ENCODE data around the gene ZFP37. TPM values are rescaled to one million over a fixed set of nuclear protein-coding genes. Genes with fewer than 3 reads are reported as not detected.
"Not testable (repeated sequence)": the region's sequence is repeated elsewhere in the genome, so short reads cannot be mapped to it uniquely, and the experiment has no call there.

Gene ZFP37
- total RNA-seq, result 8.2 to 9.3 TPM (median 8.9 TPM) in 3 replicates

DNA sequence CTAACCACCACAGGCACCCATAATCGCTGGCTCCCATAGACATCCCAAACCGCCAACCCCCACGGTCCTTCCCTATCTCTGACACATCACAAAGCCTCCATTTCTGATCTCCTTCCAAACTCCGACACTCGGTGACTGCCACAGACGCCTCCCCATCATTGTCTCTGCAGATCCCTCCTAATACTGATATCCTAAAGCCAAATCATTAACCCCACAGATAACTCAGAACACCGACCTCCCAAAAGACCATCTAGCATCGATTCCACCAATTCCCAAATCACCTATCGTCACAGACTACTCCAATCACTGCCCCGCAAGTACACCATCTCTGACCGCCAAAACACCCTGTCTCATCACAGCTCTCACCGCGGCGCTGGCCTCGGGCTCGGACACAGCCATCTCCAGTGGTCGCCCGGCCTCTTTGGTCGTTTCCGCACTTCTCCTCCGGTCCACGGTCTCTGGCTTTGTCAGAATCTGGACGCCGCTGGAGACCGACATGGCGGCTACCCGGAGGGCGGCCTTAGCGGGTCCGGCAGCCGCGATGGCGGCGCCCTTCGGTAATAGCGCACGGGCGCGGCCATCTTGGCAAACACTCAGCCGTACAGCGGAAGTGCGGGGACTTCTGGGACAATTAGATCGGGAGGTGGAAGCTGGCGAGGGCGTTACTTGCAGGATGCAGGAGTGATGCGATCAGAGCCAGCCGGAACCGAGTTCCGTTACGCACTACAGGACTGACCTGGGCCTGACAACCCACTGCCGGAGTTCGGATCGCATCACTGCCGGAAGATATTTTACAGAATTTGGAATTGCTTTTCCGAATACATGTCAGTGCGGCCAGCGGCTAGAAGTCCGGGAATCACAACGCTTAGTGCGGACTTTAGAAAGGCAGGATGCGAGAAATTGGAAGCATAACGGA, at the start of gene ZFP37:
Gene ZFP37 (minus strand): TSS at position 534 of the 916 bp plus-strand sequence. CDS start 36 bp downstream, at position 498.
- Mint-ChIP-seq H3K27ac (no peak within 1 kb of the TSS), H3K36me3 (no peaks in the 10 kb centered on the region), H3K27me3 (ENCODE audit: low read depth) (peaks cover 12% of the 10 kb centered on the region), H3K4me3 (no peak within 1 kb of the TSS), H3K9me3 (peaks cover 7% of the 10 kb centered on the region), H3K4me1 (no peaks in the 10 kb centered on the region)
- TF ChIP-seq, protein P1, sequence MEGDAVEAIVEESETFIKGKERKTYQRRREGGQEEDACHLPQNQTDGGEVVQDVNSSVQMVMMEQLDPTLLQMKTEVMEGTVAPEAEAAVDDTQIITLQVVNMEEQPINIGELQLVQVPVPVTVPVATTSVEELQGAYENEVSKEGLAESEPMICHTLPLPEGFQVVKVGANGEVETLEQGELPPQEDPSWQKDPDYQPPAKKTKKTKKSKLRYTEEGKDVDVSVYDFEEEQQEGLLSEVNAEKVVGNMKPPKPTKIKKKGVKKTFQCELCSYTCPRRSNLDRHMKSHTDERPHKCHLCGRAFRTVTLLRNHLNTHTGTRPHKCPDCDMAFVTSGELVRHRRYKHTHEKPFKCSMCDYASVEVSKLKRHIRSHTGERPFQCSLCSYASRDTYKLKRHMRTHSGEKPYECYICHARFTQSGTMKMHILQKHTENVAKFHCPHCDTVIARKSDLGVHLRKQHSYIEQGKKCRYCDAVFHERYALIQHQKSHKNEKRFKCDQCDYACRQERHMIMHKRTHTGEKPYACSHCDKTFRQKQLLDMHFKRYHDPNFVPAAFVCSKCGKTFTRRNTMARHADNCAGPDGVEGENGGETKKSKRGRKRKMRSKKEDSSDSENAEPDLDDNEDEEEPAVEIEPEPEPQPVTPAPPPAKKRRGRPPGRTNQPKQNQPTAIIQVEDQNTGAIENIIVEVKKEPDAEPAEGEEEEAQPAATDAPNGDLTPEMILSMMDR (IDR thresholded peaks at IDR 0.05; ENCODE audit: unreplicated experiment), result no peak
- DNase-seq (ENCODE audit: low spot score in 2 of 2, unreplicated experiment in 2 of 2), result peak; percentile 55 to 86

DNA sequence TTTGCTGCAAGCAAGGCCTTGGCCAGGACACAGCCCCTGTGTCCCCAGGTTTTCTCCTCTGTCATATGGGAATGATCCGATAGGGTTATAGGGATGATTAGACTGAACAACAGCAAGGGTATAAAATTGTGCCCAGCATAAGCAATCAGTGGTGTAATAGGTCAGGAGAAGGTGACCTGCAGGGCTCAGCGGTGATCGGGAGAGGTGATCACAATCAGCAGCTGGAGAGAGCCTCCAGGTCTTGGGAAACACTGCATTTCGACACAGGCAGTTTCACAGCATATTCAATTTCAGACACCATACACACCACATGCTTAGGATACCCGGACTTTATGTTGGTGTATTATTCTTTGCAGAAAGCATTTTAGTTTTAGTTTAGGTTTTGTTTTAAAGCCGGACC, 48.8 kb upstream of the ZFP37 start:
- DNase-seq (ENCODE audit: low spot score in 2 of 2, unreplicated experiment in 2 of 2); H3K27ac Mint-ChIP-seq; H3K9me3 Mint-ChIP-seq; H3K36me3 Mint-ChIP-seq; H3K4me3 Mint-ChIP-seq; H3K4me1 Mint-ChIP-seq: not testable (repeated sequence)
- H3K27me3 Mint-ChIP-seq (ENCODE audit: low read depth), result peaks cover 18% of the 10 kb centered on the region

DNA sequence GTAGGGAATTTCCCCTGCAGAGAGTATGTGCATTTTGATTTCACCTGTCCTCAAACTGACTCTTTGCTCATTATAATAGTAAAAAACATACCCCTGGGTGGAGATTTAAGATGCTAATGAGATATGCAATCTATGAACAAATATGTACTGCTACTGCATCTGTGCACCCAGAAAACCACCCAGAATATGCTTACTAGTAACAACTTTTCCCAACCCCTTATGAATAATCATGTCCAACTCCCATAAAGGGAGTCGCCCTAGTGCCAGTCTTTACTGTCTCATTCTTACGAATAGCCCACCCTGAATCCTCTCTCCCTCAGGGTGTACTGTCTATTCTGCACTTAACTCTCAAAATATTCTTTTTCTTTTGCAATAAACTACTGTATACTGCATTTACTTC, 39.0 kb upstream of the ZFP37 start:
- Mint-ChIP-seq H3K9me3 (peaks cover 12% of the 10 kb centered on the region), H3K4me1 (no peaks in the 10 kb centered on the region), H3K27ac (no peak overlapping the region), H3K27me3 (ENCODE audit: low read depth) (peaks cover 79% of the 10 kb centered on the region), H3K4me3 (no peak overlapping the region), H3K36me3 (no peaks in the 10 kb centered on the region)
- TF ChIP-seq, protein P1 (IDR thresholded peaks at IDR 0.05; ENCODE audit: unreplicated experiment), result no peak
- no peak for DNase-seq (ENCODE audit: low spot score in 2 of 2, unreplicated experiment in 2 of 2)

DNA sequence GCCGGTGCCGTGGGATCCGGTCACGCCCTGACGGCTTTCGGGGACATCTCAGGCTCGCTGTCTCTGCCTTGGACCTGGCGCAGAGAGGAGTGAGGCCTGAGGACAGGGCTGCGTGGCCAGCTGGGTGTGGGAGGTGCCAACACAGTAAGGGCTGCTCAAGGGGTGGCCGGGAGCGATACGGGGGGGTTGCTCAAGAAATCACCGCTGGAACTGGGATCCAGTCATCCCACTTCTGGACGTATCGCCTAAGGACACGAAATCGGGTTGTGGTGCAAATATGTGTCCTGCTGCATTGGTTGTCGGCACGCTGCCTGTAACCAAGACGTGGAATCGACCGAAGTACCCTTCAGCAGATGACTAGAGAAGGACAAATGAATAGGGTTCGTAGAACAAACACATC, 33.4 kb upstream of the ZFP37 start:
- DNase-seq (ENCODE audit: low spot score in 2 of 2, unreplicated experiment in 2 of 2), result not testable (repeated sequence)

DNA sequence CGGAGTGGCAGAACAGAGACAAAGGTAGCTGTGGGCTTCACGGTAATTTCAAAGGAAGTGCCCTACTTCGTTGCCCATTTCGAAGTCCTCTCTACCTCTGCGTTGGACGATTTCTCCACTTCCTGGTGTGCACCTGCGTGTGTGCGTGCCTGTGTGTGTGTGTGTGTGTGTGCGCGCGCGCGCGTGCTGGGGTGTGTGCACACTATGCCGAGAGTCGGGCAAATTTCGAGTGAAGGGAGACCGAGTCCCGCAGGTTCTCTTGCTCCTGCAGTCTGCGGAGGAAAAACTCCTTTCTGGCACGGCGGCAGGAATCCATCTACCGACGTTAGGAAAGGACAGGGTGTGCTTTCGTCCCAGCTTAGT, 32.6 kb upstream of the ZFP37 start:
- H3K4me3 Mint-ChIP-seq, result not testable (repeated sequence)

More for the DNA sequence above, 33.4 kb upstream of the ZFP37 start:
- not testable (repeated sequence) for H3K27ac Mint-ChIP-seq, H3K4me1 Mint-ChIP-seq, H3K36me3 Mint-ChIP-seq, H3K4me3 Mint-ChIP-seq
- Mint-ChIP-seq H3K27me3 (ENCODE audit: low read depth) (peaks cover 41% of the 10 kb centered on the region), H3K9me3 (peaks cover 11% of the 10 kb centered on the region)

DNA sequence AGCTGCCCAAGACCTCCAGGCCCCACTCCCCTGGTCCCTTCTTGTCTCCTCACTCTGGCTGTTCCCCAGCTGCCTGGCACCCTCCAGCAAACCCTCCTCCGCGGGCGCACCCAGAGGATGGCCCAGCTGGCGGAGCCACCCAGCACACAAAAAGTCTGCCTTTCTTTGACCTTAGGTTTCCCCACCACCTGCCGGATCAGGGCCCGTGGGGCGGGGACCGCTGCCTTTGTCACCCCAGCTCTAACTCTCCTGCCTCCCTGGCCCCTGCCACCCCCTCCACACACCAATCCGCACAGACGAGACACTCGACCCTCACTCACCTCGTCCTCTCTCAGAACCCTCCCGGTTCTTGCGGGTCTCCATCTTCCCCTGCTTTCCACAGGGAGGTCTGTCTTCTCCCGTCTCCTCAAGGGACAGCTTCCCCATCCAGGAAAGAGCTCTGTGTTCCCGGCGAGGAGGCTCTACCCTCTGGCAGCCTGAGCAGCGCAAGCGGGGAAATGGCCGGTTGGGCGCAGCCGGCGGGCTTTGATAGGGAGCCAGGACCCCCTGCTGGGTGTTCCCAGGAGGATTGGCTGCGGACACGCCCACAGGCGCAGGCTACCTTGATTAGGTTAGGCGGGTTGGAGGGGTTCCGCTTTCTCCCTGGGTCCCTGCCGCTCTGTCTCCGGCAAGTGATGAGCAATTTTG, 32.1 kb upstream of the ZFP37 start:
- not testable (repeated sequence) for H3K27ac Mint-ChIP-seq; H3K36me3 Mint-ChIP-seq; H3K4me3 Mint-ChIP-seq; H3K4me1 Mint-ChIP-seq; DNase-seq (ENCODE audit: low spot score in 2 of 2, unreplicated experiment in 2 of 2)
- Mint-ChIP-seq H3K27me3 (ENCODE audit: low read depth) (peaks cover 33% of the 10 kb centered on the region), H3K9me3 (peaks cover 11% of the 10 kb centered on the region)

More for the DNA sequence above, 32.6 kb upstream of the ZFP37 start:
- peaks cover 11% of the 10 kb centered on the region for H3K9me3 Mint-ChIP-seq
- peaks cover 36% of the 10 kb centered on the region for H3K27me3 Mint-ChIP-seq (ENCODE audit: low read depth)
- H3K36me3 Mint-ChIP-seq; H3K27ac Mint-ChIP-seq; H3K4me1 Mint-ChIP-seq; DNase-seq (ENCODE audit: low spot score in 2 of 2, unreplicated experiment in 2 of 2): not testable (repeated sequence)

DNA sequence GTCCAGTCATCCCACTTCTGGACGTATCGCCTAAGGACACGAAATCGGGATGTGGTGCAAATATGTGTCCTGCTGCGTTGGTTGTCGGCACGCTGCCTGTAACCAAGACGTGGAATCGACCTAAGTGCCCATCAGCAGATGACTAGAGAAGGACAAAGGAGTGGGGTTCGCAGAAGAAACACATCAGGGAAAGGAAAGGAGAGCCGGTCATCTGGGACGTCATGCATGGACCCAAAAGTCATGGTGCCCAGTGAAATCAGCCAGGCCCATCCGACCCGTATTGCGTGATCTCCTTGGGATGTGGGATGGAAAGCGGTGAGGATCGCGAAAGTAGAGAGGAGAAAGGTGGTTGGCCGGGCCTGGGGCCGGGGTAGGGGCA, 6.4 kb upstream of the ZFP37 start:
- DNase-seq (ENCODE audit: low spot score in 2 of 2, unreplicated experiment in 2 of 2), result peak in 1 of 2 experiments; percentile 37
- H3K4me1 Mint-ChIP-seq, H3K27ac Mint-ChIP-seq, H3K9me3 Mint-ChIP-seq, H3K4me3 Mint-ChIP-seq, H3K36me3 Mint-ChIP-seq: not testable (repeated sequence)
- peaks cover 12% of the 10 kb centered on the region for H3K27me3 Mint-ChIP-seq (ENCODE audit: low read depth)

DNA sequence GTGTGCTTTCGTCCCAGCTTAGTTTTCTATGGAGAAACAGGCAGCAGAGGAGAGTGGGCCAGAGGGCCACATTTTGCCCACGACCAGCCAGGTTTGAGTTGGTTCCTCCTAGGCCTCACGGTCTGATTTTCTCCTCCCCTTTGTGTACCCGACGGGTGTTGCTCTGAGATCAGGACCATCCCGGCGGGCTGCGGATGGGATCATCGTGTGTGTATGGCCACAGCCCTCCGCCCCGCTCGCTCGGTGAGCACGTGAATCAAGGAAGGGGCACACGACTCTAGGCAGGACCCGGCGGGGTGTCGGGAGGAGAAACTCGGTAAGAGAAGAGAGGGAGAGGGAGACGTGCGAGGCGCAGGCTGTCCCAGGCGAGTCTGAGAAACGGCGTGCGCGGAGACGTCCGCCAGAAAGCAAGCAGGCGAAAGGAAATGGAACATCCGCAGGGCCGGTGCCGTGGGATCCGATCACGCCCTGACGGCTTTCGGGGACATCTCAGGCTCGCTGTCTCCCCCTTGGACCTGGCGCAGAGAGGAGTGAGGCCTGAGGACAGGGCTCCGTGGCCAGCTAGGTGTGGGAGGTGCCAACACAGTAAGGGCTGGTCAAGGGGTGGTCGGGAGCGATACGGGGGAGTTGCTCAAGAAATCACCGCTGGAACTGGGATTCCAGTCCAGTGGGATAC, 5.9 kb upstream of the ZFP37 start:
- peak in 1 of 2 experiments; percentile 21 for DNase-seq (ENCODE audit: low spot score in 2 of 2, unreplicated experiment in 2 of 2)
- H3K27me3 Mint-ChIP-seq (ENCODE audit: low read depth), result peaks cover 12% of the 10 kb centered on the region
- not testable (repeated sequence) for H3K4me3 Mint-ChIP-seq, H3K27ac Mint-ChIP-seq, H3K36me3 Mint-ChIP-seq, H3K4me1 Mint-ChIP-seq, H3K9me3 Mint-ChIP-seq

DNA sequence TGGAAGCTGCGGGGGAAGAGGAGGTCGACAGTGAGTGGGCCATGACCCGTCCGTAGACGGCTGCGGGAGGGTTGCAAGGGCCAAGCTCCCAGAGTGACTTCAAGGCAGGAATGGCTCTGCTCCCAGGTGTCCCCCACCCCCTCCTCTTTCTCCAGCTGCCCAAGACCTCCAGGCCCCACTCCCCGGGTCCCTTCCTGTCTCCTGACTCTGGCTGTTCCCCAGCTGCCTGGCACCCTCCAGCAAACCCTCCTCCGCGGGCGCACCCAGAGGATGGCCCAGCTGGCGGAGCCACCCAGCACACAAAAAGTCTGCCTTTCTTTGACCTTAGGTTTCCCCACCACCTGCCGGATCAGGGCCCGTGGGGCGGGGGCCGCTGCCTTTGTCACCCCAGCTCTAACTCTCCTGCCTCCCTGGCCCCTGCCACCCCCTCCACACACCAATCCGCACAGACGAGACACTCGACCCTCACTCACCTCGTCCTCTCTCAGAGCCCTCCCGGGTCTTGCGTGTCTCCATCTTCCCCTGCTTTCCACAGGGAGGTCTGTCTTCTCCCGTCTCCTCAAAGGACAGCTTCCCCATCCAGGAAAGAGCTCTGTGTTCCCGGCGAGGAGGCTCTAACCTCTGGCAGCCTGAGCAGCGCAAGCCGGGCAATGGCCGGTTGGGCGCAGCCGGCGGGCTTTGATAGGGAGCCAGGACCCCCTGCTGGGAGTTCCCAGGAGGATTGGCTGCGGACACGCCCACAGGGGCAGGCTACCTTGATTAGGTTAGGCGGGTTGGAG, 4.7 kb upstream of the ZFP37 start:
- peaks cover 12% of the 10 kb centered on the region for H3K27me3 Mint-ChIP-seq (ENCODE audit: low read depth)
- not testable (repeated sequence) for H3K9me3 Mint-ChIP-seq, H3K36me3 Mint-ChIP-seq, H3K4me3 Mint-ChIP-seq, H3K4me1 Mint-ChIP-seq, H3K27ac Mint-ChIP-seq
- peak; percentile 20 to 40 for DNase-seq (ENCODE audit: low spot score in 2 of 2, unreplicated experiment in 2 of 2)

DNA sequence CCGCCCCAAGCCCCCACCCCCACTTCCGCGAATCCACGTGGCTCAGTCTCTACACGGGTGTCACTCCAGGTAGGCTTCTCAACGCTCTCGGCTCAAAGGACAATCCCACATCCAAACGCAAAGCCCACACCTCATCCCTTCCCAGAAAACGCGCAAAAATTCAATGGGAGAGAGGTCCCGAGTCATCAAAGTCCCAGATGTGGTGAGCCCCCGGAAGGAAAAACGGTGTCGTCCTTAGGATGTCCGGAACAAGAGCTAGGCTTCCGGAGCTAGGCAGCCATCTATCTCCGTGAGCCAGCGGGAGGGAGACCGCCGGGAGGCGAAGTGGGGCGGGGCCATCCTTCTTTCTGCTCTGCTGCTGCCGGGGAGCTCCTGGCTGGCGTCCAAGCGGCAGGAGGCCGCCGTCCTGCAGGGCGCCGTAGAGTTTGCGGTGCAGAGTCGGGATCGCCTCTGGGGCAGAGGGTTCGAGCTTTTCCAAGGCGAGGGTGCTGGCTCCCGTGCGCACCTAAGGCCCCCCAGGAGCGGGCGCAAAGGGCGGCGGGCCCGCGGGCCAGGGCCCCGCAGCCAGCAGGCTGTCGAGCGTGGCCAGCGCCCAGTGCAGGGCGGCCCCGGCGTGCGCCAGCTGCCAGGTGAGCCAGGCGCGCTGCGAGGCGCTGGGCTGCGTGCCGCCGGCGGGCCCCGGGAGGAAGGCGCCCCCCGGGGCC, 3.2 kb upstream of the ZFP37 start:
- H3K9me3 Mint-ChIP-seq, H3K4me1 Mint-ChIP-seq, H3K4me3 Mint-ChIP-seq, H3K27ac Mint-ChIP-seq, H3K36me3 Mint-ChIP-seq: not testable (repeated sequence)
- peak; percentile 32 to 47 for DNase-seq (ENCODE audit: low spot score in 2 of 2, unreplicated experiment in 2 of 2)
- H3K27me3 Mint-ChIP-seq (ENCODE audit: low read depth), result peaks cover 12% of the 10 kb centered on the region

Measured in mesothelial cell of epicardium (in vitro differentiated cells).